DMS 273 (cell line): ENCODE data around the gene BCL11A.

Source experiments
- DNase-seq: peaks from one replicate; lab custom pipeline; 2025; ENCODE audit not compliant: unreplicated experiment; lab: John Stamatoyannopoulos, UW

The BCL11A gene

DNA sequence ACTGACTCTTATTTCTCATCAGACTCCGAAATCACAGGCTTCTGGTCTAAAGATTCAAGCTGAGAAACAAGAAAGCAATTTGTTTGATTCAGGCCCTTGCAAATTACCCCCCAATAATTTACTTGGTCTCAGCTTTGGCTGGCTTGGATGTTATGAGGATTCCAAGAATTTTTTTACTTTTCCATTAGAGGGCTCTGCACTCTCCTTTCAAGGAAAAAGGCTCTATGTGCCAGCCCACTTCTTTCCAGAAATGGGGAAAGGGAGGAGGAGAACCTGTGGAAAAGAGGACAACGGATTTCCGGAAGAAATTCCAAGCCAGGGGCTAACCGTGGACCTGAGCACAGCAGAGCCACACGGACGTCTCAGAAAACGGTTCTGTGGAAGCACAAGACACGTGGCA is 44.4 kb downstream of the BCL11A start:
- DNase-seq = no peak

DNA sequence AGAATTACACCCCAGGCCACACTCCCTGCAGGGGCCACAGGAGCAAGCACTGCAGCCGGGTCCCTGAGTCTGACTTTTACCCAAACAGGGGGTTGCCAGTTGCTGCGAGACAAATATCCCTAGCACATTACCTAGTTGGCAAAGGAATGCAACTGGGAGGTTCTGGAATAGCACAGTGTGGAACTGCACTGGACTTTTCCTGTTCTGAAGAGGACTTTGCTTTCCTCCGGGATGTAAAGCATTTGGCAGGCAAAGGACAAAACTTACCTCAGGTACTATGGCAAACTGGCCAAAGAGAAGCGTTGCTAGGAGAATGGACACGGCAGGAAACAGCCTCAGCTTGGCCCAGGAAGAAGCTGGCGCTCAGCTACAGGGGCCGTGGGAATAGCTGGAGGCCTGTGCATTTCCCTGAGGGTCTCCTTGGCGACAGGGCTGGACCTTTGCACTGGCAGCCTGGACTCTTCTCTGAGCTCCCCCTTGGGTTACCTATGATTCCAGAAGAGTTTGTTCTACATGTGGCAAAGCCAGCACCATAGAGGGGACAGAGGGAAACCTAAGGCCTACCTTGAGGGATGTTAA is 45.0 kb downstream of the BCL11A start:
- no peak for DNase-seq

DNA sequence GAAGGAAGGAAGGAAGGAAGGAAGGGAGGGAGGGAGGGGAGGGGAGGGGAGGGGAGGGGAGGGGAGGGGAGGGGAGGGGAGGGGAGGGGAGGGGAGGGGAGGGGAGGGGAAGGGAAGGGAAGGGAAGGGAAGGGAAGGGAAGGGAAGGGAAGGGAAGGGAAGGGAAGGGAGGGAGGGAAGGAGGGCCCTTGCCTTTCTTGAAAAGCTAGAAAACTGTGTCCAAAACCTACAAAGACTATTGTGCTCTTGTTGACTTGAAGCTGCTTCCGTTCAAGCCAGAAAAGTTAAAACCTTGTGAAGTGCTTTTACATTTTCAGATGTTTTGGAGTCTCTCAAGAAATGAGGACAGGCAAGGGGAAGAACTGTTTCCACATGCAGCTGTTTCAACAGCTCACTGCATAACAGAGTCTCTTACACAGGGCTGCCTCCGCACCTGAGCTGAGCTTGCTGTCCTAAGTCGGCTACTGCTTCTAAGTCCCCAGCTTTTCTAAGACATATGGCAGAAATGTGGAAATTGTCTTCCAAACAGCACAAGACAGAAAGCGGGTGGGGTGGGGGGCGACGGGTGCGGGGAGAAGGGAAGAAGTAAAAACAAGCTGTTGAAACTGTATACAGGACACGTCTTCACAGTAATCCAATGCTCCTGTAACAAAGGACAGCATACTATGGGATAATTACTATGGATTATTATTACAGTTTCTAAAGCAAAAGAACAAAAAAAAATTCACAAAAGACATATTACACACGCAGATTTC is 46.1 kb downstream of the BCL11A start:
- DNase-seq = no peak

DNA sequence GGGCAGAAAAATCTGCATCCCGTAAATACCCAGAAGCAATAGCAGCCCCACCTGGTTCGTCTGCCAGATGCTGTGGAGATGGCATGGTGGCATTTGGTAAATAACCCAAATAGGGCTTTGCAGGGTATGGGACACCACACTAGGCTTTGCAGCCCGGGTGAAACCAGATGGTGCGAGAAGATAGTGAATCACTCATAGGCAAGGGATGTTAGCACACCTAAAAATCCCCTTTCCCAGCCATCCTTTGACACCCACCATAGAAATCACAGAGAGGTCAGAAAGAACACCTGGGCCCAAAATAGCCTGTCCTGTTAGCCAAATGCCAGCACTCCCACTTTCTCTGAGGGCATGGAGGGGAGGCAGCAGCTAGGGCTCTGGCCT is 47.6 kb downstream of the BCL11A start:
- no peak for DNase-seq

DNA sequence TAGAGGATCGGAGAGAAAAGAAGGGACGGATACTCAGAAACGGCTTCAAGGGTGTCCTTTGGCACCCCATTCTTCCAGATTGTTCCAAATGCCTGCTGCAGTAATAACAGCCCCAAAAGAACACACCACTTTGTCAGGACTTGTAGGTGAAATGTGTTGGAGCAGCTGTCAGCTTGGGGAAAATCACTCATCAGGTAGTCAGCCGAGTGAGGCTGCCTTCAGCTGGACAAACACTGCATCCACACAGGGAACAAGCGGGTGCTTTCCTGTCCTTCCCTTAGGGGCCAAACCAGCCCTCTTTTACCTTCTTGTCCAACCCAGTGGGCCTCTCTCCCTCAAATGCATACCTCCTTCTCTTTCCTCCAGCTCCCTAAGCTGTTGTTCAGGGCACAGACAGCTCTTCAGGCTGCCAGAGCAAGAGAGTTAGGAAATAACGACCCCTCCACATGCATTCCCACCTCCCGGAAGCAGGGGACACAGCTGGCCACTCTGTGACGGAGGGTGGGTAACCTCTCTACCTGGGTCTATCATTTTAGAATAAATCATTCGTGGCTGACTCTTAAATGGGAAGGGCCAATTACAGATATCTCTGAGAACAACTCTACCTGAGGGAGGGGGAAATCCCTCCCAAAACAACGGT is 48.1 kb downstream of the BCL11A start:
- peak; percentile 29 for DNase-seq

DNA sequence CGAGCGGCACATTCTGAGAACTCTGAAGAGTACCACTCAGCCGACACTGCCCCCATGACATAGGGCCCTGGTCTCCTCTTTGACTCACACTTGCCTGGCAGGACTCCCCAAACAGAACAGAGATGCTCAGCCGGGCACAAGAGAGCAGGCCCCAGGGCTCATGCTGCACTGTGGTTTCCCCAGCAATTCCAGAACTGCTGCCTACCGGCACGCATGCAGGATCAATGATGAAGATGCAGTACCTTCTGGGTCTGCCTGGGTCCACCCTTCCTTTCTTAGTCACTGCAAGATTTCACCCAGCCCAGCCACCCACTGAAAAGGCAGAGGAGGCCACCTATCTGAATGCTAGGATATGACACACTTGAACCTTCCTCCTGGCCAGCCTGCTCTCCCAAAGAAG is 49.4 kb downstream of the BCL11A start:
- no peak for DNase-seq

DNA sequence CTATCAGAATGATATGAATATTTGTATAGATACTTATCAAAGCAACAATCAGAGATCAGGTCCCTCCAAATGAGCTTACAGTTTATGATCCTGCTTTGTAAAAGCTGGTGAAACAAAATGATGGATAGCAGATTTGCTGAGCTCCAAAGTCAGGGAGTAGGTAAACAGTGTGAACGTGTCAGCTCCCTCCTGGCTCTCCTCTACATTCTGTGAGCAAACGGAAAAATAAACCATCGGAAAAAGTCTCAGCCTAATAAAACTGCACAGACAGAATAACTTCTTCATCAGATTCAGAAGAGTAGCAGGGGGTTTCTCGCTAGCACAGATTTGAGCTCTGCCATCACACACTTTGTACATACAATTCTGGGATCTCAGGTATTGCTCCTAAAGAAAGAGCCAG is 51.3 kb downstream of the BCL11A start:
- no peak for DNase-seq

DNA sequence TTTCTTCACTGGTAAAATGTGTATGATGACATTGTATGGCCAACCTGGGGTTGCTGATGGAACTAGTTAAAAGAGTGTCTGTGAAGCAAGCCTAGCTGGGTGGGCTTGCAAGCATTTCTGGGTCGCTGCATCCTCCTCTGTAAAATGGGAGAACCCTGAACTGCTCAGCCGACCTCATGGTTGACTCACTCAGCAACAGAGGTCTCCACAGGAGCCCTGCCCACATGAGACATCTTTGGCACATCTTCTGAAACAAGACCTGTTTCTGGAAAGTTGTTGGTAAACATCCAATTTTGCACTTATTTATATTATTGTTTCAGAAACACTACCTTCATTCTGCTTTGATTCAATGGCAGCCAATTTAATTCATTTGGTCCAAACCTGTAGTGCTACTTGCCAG is 52.6 kb downstream of the BCL11A start:
- DNase-seq = no peak

DNA sequence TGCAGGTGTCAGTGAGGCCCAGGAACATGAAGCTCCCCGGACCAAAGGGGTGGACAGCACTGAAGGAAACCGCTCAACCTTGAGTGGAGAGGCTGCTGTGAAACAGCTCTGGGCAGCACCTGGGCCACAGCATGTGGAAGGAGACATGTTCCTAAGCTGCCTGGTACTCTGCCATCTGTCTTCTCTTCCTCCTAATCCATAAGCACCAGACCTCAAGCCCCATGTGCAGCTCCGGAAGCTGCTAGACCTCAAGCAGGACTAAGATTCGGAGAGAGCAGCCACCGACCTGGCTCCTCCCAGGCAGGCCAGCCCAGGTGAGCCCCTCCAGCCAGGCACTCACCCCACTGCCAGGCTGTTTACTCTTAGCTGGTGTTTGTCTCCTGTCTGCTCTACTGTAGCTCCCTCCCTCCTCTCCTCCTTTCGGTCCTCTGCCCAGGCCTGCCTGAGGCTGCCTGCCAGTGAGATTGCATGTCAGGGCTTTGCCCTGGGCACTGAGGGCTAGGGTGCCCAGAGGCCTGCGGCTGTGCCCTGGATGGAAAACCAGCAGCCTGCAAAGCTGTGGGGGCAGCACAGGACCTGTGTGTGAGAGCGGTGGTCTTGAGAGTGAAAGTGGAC is 53.7 kb downstream of the BCL11A start:
- peak; percentile 72 for DNase-seq

DNA sequence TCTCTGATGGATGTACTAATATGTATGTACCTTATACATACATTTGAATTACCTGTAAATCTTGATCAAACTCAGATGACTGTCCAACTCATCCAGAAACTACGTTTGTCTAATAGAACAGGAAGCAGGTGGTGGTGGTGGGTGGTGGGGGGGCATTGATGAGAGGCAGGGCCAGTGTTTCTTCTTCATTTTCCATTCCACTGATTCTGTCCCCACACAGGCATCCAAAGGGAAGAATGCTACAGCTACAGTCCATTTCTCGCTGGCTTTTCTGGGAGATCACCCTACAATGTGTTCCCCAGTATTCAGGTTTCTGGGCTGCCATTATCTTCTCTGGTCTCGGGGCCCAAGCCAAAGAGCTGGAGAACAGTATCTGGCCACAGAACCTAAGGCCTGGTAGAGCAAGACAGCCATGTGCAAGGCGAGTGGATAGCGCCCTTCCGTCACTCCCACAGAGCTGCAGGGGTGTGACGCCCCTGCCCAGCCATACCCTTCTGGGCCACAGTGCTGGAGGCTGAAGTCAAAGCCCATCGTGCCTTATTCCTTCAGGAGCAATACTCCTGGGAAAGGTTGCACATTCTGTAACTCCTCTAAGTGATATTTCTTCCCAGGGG is 54.5 kb downstream of the BCL11A start:
- DNase-seq = no peak

DNA sequence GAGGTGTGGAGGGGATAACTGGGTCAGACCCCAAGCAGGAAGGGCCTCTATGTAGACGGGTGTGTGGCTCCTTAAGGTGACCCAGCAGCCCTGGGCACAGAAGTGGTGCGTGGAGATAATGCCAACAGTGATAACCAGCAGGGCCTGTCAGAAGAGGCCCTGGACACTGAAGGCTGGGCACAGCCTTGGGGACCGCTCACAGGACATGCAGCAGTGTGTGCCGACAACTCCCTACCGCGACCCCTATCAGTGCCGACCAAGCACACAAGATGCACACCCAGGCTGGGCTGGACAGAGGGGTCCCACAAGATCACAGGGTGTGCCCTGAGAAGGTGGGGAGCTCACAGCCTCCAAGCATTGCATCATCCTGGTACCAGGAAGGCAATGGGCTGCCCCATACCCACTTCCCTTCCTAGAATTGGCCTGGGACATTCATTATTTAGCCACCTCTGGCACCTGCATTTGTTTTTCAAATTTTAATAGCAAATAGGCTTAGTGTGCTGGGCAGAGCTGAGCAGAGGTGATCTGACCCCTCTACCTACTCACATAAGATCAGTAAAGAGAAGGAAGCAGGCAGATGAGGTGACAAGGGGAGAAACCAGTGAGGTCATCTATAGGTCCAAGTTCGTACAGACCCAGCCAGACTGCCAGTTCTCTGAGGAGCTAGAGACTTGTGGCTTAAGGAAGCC is 55.2 kb downstream of the BCL11A start:
- DNase-seq = no peak

DNA sequence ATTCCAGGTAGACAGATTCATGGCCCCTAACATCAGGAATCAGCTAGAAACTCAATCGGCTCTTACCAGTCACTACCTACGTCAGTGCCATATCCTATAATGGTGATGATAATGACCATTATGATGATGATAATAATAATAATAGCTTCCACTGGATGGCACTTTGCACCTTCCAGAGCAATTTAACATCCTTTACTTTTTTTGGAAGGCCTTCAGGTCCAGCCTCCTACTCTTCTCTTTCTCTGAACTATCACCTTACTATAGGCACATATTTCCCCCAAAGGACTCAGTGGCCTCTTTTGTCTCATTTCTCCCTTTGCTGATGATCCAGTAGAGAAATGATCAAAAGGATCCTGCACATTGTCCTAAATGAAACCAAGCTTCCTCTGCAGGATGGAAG is 56.0 kb downstream of the BCL11A start:
- DNase-seq = no peak

DNA sequence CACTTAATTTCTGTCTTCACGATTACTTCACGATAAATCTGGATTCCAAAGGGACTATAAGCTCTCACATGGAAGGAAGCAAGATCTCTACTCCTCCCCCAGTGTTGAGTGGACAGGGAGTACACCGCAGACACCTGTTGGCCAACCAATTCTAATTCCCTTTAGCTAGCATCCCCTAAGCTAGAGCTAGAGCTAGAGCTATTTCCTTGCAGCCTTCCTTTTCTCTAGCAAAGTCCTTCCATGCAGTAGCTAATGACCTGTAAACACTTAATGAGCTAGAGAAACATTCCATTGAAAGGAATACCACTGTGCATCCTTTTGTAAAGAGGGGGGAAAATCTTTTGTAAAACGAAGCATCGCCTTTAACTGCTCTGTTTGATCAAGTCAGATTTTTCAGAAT is 56.5 kb downstream of the BCL11A start:
- DNase-seq = no peak

DNA sequence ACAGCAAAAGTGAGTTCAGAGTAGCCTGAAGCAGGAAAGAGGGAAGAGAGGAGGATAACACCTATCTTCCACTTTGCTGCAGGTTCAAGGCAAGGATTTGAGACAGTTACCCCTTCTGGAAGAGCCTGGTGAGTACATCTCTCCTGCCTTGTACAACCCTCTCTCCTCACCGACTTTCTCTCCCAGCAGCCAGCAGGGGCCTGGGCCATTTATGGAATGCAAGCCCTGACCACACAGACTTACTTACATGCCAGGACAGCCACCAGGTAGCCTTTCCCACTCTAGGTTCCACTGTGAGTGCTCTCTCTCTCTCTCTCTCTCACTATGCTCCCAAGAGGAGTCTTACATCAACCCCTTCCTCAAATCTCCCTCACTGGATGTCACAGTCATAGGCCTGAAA is 57.0 kb downstream of the BCL11A start:
- DNase-seq = no peak

DNA sequence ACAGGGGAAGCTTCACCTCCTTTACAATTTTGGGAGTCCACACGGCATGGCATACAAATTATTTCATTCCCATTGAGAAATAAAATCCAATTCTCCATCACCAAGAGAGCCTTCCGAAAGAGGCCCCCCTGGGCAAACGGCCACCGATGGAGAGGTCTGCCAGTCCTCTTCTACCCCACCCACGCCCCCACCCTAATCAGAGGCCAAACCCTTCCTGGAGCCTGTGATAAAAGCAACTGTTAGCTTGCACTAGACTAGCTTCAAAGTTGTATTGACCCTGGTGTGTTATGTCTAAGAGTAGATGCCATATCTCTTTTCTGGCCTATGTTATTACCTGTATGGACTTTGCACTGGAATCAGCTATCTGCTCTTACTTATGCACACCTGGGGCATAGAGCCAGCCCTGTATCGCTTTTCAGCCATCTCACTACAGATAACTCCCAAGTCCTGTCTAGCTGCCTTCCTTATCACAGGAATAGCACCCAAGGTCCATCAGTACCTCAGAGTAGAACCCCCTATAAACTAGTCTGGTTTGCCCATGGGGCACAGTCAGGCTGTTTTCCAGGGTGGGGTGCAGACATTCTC is 58.3 kb downstream of the BCL11A start:
- DNase-seq = no peak

DNA sequence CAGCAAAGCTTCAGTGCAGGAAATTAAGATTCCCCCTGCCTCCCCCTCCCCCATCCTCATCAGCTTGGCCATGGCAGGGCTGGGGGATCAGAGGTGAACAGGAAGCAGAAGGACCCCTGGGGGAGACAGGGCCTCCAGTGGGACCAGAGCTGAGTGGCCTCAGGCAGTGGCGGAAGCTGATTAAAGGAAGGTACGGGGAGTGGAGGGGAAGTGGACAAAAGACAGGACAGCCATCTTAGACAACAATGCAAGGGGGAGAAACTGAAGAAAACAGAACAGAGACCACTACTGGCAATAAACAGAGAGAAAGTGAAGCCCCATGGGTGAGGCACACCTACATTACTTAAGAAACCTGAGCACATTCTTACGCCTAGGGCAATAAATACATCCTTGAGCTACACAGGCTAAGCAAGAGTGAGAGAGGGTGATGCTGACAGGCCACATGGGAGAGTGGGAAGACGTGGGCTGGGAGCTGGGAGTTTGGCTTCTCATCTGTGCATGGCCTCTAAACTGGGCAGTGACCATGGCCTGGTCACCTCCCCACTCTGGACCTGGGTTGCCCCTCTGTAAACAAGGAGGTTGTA is 59.6 kb downstream of the BCL11A start:
- DNase-seq = no peak

DNA sequence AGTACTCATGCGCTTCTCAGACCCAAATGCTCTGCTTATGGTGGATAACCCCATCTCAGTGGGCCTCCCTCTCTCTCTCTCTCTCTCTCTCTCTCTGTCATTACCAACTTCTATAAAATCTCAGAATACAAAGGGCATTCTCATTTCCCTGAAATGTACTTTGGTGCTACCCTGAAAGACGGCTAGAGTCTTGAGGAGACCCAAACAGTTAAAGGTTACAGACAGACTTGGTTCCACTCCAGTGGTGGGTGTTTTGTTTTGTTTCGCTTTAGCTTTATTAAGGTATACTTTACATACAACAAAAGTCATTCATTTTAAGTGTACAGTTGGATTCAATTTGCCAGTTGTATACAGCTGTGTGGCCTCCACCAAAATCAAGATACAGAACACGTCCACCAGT is 60.9 kb downstream of the BCL11A start:
- DNase-seq = no peak

DNA sequence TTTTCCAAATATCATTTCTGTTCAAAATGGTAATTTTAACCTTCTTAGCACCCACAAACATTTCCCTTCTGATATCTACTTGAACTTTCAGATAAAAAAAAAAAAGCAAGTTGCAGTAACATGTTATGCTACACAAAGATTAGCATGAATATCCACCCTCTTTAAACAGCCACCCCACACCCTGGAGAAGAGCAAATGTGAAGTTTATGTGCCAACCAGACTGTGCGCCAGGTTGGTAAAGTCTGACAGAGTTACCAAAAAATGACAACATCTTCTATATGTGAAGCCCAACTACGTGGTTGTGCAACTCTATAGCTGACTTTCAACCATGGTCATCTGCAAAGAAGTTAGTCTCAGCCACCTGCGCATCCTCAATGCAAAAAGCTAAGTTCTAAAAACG is 62.6 kb downstream of the BCL11A start:
- DNase-seq = no peak

DNA sequence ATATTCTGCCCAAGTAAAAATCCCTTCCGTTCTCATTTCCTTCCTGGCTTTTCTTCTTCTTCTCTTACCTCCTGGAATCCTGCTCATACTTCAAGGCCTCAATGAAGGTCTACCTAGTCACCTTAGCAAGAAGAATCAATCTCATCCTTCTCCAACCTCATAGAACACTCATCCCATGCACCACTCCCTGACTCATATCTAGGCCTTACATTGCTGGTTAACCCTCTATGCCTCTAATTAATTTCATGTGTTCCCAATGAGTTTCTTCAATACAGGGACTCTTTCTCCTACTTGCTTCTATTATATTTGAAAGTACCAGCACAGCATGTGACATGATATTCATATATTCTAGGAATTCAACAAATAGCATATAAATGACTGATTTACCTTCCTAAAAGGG is 63.0 kb downstream of the BCL11A start:
- DNase-seq = no peak

DNA sequence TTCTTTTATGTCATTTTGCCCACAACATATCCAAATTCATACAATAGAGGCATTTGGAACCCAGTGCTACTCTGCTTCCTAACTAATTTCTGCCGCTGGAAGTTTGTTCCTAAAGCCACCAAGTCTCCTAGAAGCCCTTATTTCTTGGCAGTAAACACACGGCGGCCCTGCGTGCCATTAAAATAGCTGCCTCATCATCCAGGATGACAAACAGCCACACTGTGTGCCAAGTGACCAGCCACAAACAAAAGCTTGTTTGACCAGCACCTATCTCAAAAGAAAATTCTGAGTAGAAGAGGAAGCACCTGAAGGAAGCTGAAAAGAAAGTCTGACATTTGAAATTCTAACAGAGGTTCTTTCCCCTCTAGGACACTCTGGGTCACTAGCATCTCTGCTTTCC is 64.2 kb downstream of the BCL11A start:
- DNase-seq = no peak
